NCI-H460 (cell line): ENCODE data around the gene TET3. TPM values are rescaled to one million over a fixed set of nuclear protein-coding genes. Genes with fewer than 3 reads are reported as not detected.

Experiments used
- DNase-seq: peaks from one replicate; pipeline ENCODE4 v3.0.0-alpha.2; 2016; ENCODE audit warnings: low read depth; ENCODE audit errors: extremely low read depth
- total RNA-seq: library from RNA; depleted of rRNA; stranded (reverse); fragments of >200 nt; shearing (Covaris generic); gene quantifications from 2 replicates; pipeline ENCODE4 v1.2.3, GENCODE V29; 2014

The TET3 gene
- total RNA-seq, 1 experiment from 2014 or later = 6.1 TPM

- DNase-seq = no peak
Measured at GRCh38 chr2:73963385-73964120, 21.2 kb upstream of the TET3 start.

- DNase-seq = no peak
Measured at GRCh38 chr2:73964223-73964622, 20.5 kb upstream of the TET3 start.

GRCh38 chr2:73965053-73965452, 19.7 kb upstream of the TET3 start:
- no peak for DNase-seq

GRCh38 chr2:73968357-73968937, 16.3 kb upstream of the TET3 start:
- DNase-seq = no peak

GRCh38 chr2:73969356-73969755, 15.4 kb upstream of the TET3 start:
- no peak for DNase-seq

GRCh38 chr2:73970141-73970803, 14.4 kb upstream of the TET3 start:
- no peak for DNase-seq

- no peak for DNase-seq
Measured at GRCh38 chr2:73970850-73971471, 13.7 kb upstream of the TET3 start.

- no peak for DNase-seq
Measured at GRCh38 chr2:73971722-73972121, 13.0 kb upstream of the TET3 start.

- no peak for DNase-seq
Measured at GRCh38 chr2:73972846-73973245, 11.9 kb upstream of the TET3 start.

- DNase-seq = no peak
Measured at GRCh38 chr2:73975731-73976130, 9.0 kb upstream of the TET3 start.

DNA sequence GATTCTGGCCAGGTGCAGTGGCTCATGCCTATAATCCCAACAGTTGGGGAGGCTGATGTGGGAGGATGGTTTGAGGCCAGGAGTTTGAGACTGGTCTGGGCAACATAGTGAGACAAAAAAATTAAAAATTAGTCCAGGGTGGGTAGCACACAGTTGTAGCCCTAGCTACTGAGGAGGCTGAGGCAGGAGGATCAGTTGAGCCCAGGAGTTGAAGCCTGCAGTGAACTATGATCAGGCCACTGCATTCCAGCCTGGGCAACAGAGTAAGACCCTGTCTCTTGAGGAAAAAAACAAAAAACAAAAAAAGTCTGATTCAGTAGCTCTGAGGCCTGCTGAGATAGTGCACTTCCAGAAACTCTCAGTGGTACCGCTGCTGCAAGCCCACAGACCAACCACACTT, 7.9 kb upstream of the TET3 start:
- DNase-seq = no peak

DNA sequence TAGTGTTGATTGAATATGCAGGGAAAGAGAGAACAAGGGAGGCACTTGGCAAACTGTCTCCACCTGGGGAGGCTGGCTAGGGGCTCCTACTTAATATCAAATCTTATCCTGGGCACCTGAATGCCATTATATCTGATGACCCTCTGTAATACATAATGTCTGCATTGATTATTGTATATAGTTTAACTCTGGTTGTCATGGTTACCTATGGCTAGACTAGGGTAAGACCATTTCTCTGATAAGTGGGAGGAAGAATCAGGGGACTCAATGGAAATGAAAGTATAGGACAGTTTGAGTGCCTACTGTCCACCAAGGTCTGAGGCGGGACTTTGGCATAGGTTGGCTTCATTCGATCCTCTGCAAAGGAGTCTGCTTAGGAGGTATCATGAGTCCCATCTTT, 7.2 kb upstream of the TET3 start:
- DNase-seq = no peak

DNA sequence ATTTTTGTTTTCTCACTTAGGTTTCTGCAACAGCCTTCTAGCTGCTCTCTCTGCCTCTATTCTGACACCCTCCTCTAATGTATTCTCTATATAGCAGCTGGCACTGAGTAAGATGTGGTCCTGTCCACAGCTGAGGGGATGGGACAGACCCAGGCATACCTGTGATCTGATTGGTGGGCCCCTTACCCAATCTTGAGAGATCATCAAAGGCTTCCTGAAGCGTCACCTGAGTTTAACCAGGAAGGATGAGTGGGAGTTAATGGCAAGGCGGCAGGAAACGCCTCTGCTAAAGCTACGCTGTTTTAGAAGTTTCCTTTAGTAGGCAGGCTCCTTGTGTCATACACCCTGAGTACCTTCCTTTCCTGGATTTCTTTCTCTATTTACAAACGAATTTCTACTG, 5.7 kb upstream of the TET3 start:
- DNase-seq = no peak

DNA sequence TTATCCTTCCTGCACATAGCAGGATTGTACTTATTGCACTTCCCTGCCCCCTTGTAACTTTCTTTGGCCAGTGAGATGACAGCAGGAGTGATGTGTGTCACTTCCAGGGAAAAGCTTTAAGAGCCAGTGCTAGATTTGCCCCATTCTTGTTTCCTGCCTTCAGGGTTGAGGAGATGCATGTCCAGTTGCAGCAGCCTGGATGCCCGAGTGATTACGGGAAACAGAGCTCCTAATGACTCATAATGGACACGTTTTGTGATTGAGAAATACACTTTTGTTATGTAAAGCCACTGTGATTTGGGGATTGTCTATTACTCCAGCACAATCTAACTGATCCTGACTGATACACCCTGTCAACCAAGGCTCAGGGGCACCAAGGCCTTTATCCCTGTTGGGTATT, 5.0 kb upstream of the TET3 start:
- DNase-seq = no peak

DNA sequence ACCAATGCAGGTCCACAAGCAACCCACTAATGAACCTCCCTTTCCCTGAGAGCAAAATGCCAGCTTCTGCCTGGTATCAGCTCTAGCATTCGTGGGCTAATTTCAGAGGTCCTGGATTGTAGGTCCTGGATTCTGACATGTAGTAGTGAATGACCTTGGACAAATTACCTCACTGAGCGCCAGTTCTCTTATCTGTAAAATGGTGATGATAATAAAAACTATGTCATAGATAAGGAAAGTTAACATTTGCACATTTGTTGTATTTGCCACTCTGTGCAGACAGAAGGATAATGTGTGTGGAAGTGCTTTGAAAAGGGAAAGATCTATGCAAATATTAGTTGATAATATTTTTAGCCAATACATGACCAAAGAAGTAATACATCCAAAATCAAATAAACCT, 4.1 kb upstream of the TET3 start:
- no peak for DNase-seq

DNA sequence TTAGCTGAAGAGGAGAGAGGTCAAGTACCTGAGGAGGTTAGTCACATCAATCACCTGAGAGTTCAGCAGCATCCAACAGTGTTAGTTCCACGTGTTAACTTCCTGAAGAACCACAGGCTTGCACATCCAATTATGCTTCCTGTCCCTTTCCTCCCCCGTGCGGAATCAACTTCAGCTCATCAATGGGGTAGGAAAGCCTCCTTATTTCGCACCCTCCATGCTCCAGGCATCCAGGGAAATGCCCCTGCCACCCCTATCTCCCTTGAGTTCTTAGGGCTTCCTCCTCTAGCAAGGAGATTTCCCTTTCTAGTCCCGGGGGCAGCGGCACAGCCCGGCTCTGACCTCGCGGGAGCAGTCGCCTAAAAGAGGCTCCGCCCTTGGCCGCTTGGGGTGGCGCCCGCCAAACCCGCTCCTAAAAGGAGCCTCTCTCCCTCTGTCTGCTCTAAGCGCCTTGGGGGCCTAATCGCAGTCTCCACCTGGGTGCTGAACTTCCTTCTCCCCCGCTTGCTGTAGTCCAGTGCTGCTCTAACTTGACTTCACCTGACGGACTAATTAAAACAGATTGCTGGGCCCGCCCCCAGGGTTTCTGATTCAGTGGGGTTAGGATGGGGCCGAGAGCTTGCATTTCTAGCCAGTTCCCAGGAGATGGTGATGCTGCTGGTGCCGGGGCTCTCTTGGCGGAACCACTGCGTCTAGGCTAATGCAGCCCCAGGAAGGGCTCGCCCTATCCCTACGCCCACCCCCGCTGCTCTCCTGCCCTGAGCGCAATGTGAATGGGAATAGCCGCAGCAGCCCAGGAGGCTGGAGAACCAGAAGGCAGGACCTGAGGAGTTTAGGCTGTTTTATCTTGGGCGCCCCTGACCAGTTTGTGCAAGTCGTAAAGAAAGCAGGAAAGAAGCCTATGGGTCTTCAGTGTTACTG, 3.4 kb upstream of the TET3 start:
- DNase-seq = no peak

- no peak for DNase-seq
Measured at GRCh38 chr2:73982140-73982617, 2.5 kb upstream of the TET3 start.

DNA sequence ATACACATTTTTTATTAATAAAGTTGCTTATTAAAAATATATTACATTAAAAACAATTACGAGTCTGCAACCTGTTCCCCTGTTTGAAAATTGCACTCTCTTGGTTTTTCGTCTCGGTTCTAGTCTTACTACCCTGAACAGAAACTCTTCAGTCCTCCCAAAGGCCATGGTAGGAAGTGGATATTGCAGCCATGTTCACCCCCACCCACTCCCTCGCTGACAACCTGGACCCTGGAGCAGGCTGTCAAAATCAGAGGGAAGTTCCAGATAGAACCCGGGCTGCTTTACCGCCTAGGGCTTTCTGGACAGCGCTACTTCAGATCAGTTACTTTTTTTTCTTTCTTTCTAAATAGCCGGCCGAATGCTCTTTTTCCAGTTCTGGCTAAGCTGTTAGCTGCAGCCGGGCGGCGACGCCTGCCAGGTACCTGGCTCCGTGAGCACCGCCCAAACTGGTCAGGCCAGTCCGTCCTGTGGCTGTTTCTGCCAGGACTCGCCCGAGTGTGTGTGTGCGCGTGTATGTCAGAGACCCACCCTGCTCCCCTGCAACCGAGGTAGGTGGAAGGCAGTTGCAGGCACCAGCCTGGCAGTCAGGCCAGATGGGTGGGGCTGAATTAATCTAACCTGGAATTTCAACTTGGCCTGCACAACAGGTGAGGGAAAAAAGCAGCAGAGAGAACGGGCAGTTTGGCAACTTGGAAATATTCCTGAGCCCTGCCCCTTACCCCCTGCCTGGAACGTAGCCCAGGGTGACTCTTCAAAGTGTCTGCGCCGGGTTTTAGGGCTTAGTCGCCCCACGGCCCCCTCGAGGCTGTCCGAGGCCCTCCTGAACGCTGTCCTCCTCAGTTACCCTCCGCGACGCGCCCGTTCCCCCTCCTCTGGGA, 1.1 kb upstream of the TET3 start:
- DNase-seq = no peak

DNA sequence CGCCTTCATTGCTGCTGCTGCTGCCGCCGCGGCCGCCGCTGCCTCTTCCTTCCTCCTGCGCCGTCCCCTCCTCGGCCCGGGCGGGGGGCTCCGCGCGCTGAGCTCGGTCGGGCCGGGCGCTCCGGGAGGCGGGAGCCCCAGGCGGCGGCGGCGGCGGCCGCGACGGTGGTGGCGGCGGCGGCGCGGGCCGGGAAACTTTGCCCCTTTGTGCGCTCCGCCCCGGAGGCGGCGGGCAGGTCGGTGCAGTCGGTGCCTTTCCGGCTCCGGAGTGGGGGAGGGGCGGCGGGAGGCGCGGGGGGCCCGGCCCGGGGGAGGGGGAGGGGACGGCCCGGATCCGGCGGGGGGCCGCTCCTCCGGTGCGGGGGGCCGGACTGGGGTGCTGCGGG, 205 bp downstream of the TET3 start:
- DNase-seq = no peak
